Measurements from ENCODE around the gene ADGRG6.

ADGRG6 gene

GRCh38 chr6:142462260-142462659 is 160.5 kb downstream of the ADGRG6 start:
- Histone ChIP-seq H3K4me3 (ENCODE audit: low read depth, low read length) (no peak overlapping the region), H3K27ac (ENCODE audit: extremely low read depth, low read depth, low read length) (no peak overlapping the region), H3K9me3 (ENCODE audit: control insufficient read depth, insufficient read depth, low read depth, low read length) (no peaks in the 10 kb centered on the region), H3K36me3 (ENCODE audit: control insufficient read depth in 2 of 2, insufficient read depth in 1 of 2, low read length in 2 of 2) (no peaks in the 10 kb centered on the region), H3K4me1 (ENCODE audit: control insufficient read depth, insufficient read depth, low read length) (no peaks in the 10 kb centered on the region)
- ChIA-PET CTCF (interaction anchor here (0.8 to 1.0 kb wide), 2 partner anchors 9 to 19 kb away, joined by 3 to 4 read pairs; no protein-coding TSS in a partner anchor), POLR2A (no interaction called here)
- no peak for TF ChIP-seq ZBTB1 (tag by site-specific recombination; IDR thresholded peaks at IDR 0.05)
- no peak for TF ChIP-seq ZNF561 (tag by site-specific recombination; IDR thresholded peaks at IDR 0.05; ENCODE audit: borderline replicate concordance)
- TF ChIP-seq ZBTB26 (tag by site-specific recombination; optimal IDR thresholded peaks at IDR 0.05): no peak
- TF ChIP-seq SETDB1 (IDR thresholded peaks at IDR 0.05; ENCODE audit: insufficient read length, low read length): no peak
- no peak for TF ChIP-seq PBX3 (CRISPR knock-in tag; IDR thresholded peaks at IDR 0.05)
- no peak for TF ChIP-seq ZNF362 (tag by site-specific recombination; IDR thresholded peaks at IDR 0.05)
- TF ChIP-seq ZNF366 (tag by site-specific recombination; conservative IDR thresholded peaks at IDR 0.05): no peak
- TF ChIP-seq ZNF175 (tag by site-specific recombination; IDR thresholded peaks at IDR 0.05): no peak
- TF ChIP-seq ZNF645 (tag by site-specific recombination; IDR thresholded peaks at IDR 0.05): no peak
- TF ChIP-seq HIC1 (tag by site-specific recombination; IDR thresholded peaks at IDR 0.05): no peak
- no peak for TF ChIP-seq ZSCAN18 (tag by site-specific recombination; IDR thresholded peaks at IDR 0.05)
- no peak for TF ChIP-seq IKZF3 (tag by site-specific recombination; IDR thresholded peaks at IDR 0.05)

GRCh38 chr6:142463988-142464387 is 162.2 kb downstream of the ADGRG6 start:
- Histone ChIP-seq H3K9me3 (ENCODE audit: control insufficient read depth, insufficient read depth, low read depth, low read length) (no peaks in the 10 kb centered on the region), H3K4me3 (ENCODE audit: low read depth, low read length) (no peak overlapping the region), H3K4me1 (ENCODE audit: control insufficient read depth, insufficient read depth, low read length) (no peaks in the 10 kb centered on the region), H3K36me3 (ENCODE audit: control insufficient read depth in 2 of 2, insufficient read depth in 1 of 2, low read length in 2 of 2) (no peaks in the 10 kb centered on the region), H3K27ac (ENCODE audit: extremely low read depth, low read depth, low read length) (no peak overlapping the region)
- TF ChIP-seq REPIN1 (tag by site-specific recombination; IDR thresholded peaks at IDR 0.05; ENCODE audit: low read depth) (no peak), ZFP3 (tag by site-specific recombination; IDR thresholded peaks at IDR 0.05; ENCODE audit: low read depth) (no peak), ZNF664 (tag by site-specific recombination; IDR thresholded peaks at IDR 0.05) (no peak), SP7 (tag by site-specific recombination; IDR thresholded peaks at IDR 0.05) (no peak), GLIS1 (tag by site-specific recombination; IDR thresholded peaks at IDR 0.05) (no peak), ZNF654 (tag by site-specific recombination; IDR thresholded peaks at IDR 0.05; ENCODE audit: low read depth) (no peak), ZNF2 (tag by site-specific recombination; IDR thresholded peaks at IDR 0.05) (no peak), SALL2 (tag by site-specific recombination; IDR thresholded peaks at IDR 0.05; ENCODE audit: borderline replicate concordance) (no peak), ZEB2 (tag by site-specific recombination; IDR thresholded peaks at IDR 0.05) (no peak)
- ChIA-PET POLR2A (no interaction called here), CTCF (no interaction called here)
